ENCODE data around the gene HYKK. TPM values are rescaled to one million over a fixed set of nuclear protein-coding genes. Genes with fewer than 3 reads are reported as not detected.

The HYKK gene
- total RNA-seq, 1 experiment from 2014 or later: 3.1 TPM

GRCh38 chr15:78477295-78477694 lies 30.1 kb upstream of the HYKK start:
- Mint-ChIP-seq H3K27ac (no peak overlapping the region), H3K36me3 (ENCODE audit: insufficient read depth in 1 of 3, low read depth in 3 of 3) (peaks cover 30 to 66% (median 55%) of the 10 kb centered on the region in 3 experiments; a peak in 6 of 7 replicates), H3K27me3 (ENCODE audit: low read depth) (no peaks in the 10 kb centered on the region), H3K9me3 (no peaks in the 10 kb centered on the region), H3K4me1 (no peaks in the 10 kb centered on the region), H3K4me3 (no peak overlapping the region)
- no peak for TF ChIP-seq CTCF (conservative IDR thresholded peaks at IDR 0.05)
- no peak overlapping the region for H2AK5ac ChIP-seq (ENCODE audit: insufficient read length, low read length)
- H2AFZ ChIP-seq (ENCODE audit: low read length): no peak overlapping the region
- H3K27ac ChIP-seq (ENCODE audit: insufficient read length, low read depth, low read length): no peak overlapping the region
- no peak overlapping the region for H2BK20ac ChIP-seq (ENCODE audit: low read depth, low read length, poor library complexity, severe bottlenecking)
- H3K14ac ChIP-seq (ENCODE audit: insufficient read depth, low read length): no peak overlapping the region
- no peak overlapping the region for H3K18ac ChIP-seq (ENCODE audit: insufficient read length, low read depth, low read length)
- H3K79me1 ChIP-seq (ENCODE audit: insufficient read depth, low read depth, low read length, poor library complexity, severe bottlenecking): no peaks in the 10 kb centered on the region
- H2BK15ac ChIP-seq (ENCODE audit: low read depth, low read length): no peak overlapping the region
- no peaks in the 10 kb centered on the region for H3K27me3 ChIP-seq (ENCODE audit: insufficient read depth, low read length)
- H4K8ac ChIP-seq (replicated peaks; ENCODE audit: insufficient read length, low read depth, low read length): no peak overlapping the region
- DNase-seq: no peak
- H3T11ph ChIP-seq (ENCODE audit: low read length): no peak overlapping the region
- no CpG with 5 or more reads among the region's 5 CpGs for WGBS (ENCODE audit: extremely low coverage, insufficient read length, low lambda C conversion rate)
- H3K9ac ChIP-seq (ENCODE audit: extremely low read depth, insufficient read length, low read length): no peak overlapping the region
- no peak overlapping the region for H4K91ac ChIP-seq (ENCODE audit: insufficient read length, low read depth, low read length)
- no peaks in the 10 kb centered on the region for H3K4me1 ChIP-seq (ENCODE audit: insufficient read depth, low read length)
- no peaks in the 10 kb centered on the region for H3K23me2 ChIP-seq (ENCODE audit: insufficient read length, low read depth, low read length, poor library complexity, severe bottlenecking)
- H3K4me2 ChIP-seq (ENCODE audit: insufficient read depth, insufficient read length, low read length): no peak overlapping the region
- H3K4ac ChIP-seq (ENCODE audit: low read depth, low read length): no peak overlapping the region
- H3K56ac ChIP-seq (ENCODE audit: insufficient read length, low read depth, low read length): no peak overlapping the region
- no peak overlapping the region for H3K23ac ChIP-seq (ENCODE audit: insufficient read length, low read depth, low read length)
- H3K79me2 ChIP-seq (ENCODE audit: insufficient read depth, low read length): no peaks in the 10 kb centered on the region
- no peaks in the 10 kb centered on the region for H3K9me3 ChIP-seq (ENCODE audit: control insufficient read depth, low read depth, low read length)
- H2BK120ac ChIP-seq (ENCODE audit: low read depth, low read length, poor library complexity, severe bottlenecking): no peak overlapping the region
- no peak overlapping the region for H2BK12ac ChIP-seq (ENCODE audit: insufficient read length, low read depth, low read length)
- H4K20me1 ChIP-seq (ENCODE audit: control insufficient read depth, insufficient read depth, insufficient read length): no peaks in the 10 kb centered on the region
- H2BK5ac ChIP-seq (ENCODE audit: insufficient read length, low read length): no peak overlapping the region
- no peak overlapping the region for H4K5ac ChIP-seq (ENCODE audit: insufficient read length, low read depth, low read length)
